IMR-90 (cell line): ENCODE results near the gene BLVRB. TPM values are rescaled to one million over a fixed set of nuclear protein-coding genes. Genes with fewer than 3 reads are reported as not detected.

Source experiments
- ATAC-seq: fragments of 200-7000 bp; cut with Tn5 transposase; 2 replicates; pipeline ENCODE4 v1.9.1; 2020; ENCODE audit warnings: low read depth, mild to moderate bottlenecking, moderate library complexity
- BruUV-seq: library from RNA; stranded (reverse); fragments of 400-500 nt; replicated peaks from 2 replicates; lab custom pipeline; 2021; lab: Mats Ljungman, UMichigan
- CTCF ChIA-PET: fragments of 300-600 bp; formaldehyde crosslinking; extraction: SDS; loops from one replicate; lab custom pipeline; 2021; ENCODE audit warnings: antibody characterized with exemption; lab: Yijun Ruan, JAX
- POLR2A ChIA-PET: fragments of 300-600 bp; sonication (Branson Sonifier 250); formaldehyde crosslinking; loops from one replicate; lab custom pipeline; 2022; ENCODE audit warnings: antibody characterized with exemption; ENCODE audit not compliant: unreplicated experiment; lab: Charles Lee
- DNase-seq: peaks from one replicate; pipeline ENCODE4 v3.0.0; 2013
- H2AFZ ChIP-seq: replicated peaks from 2 replicates; pipeline ENCODE3; 2013; ENCODE audit warnings: low read length, mild to moderate bottlenecking; ENCODE audit not compliant: poor library complexity
- H2AK5ac ChIP-seq: 2 replicates; pipeline ENCODE4 v1.6.1; 2013; ENCODE audit warnings: low read depth, low read length, inconsistent platforms
- H2AK9ac ChIP-seq: replicated peaks from 2 replicates; pipeline ENCODE3; 2013; ENCODE audit warnings: mild to moderate bottlenecking, low read depth, low read length, moderate library complexity; ENCODE audit not compliant: poor library complexity
- H2BK120ac ChIP-seq: 2 replicates; pipeline ENCODE4 v1.6.1; 2013; ENCODE audit warnings: low read depth, low read length, inconsistent platforms
- H2BK15ac ChIP-seq: 3 replicates; pipeline ENCODE4 v1.6.1; 2013; ENCODE audit warnings: low read depth, low read length, inconsistent platforms
- H2BK20ac ChIP-seq: 2 replicates; pipeline ENCODE4 v1.6.1; 2013; ENCODE audit warnings: low read depth, mild to moderate bottlenecking, inconsistent platforms, low read length, moderate library complexity
- H2BK5ac ChIP-seq: 2 replicates; pipeline ENCODE4 v1.6.1; 2013; ENCODE audit warnings: mild to moderate bottlenecking, low read depth, low read length, inconsistent platforms; ENCODE audit not compliant: poor library complexity, severe bottlenecking
- H3K14ac ChIP-seq: replicated peaks from 2 replicates; pipeline ENCODE4 v1.6.1; 2013; ENCODE audit warnings: low read depth, low read length, inconsistent platforms
- H3K18ac ChIP-seq: 2 replicates; pipeline ENCODE4 v1.6.1; 2013; ENCODE audit warnings: low read depth, low read length, control low read depth
- H3K23ac ChIP-seq: 2 replicates; pipeline ENCODE4 v1.6.1; 2013; ENCODE audit warnings: low read depth, low read length, inconsistent platforms
- H3K27ac ChIP-seq: 2 replicates; pipeline ENCODE4 v1.5.1; 2013; ENCODE audit warnings: mild to moderate bottlenecking, control low read depth, low read length; ENCODE audit not compliant: insufficient read depth
- H3K27me3 ChIP-seq: 2 replicates; pipeline ENCODE4 v1.6.1; 2013; ENCODE audit warnings: low read length; ENCODE audit not compliant: control insufficient read depth, insufficient read depth
- H3K36me3 ChIP-seq: 2 replicates; pipeline ENCODE4 v1.6.1; 2013; ENCODE audit warnings: low read length, mixed read lengths; ENCODE audit not compliant: control insufficient read depth, insufficient read depth
- H3K4ac ChIP-seq: 2 replicates; pipeline ENCODE4 v1.6.1; 2013; ENCODE audit warnings: low read depth, low read length, inconsistent platforms
- H3K4me1 ChIP-seq: 2 replicates; pipeline ENCODE4 v1.6.1; 2013; ENCODE audit warnings: low read length, mixed read lengths; ENCODE audit not compliant: control insufficient read depth, insufficient read depth
- H3K4me2 ChIP-seq: 2 replicates; pipeline ENCODE4 v1.6.1; 2013; ENCODE audit warnings: low read depth, mild to moderate bottlenecking, control low read depth, low read length, moderate library complexity
- H3K4me3 ChIP-seq: 2 replicates; pipeline ENCODE4 v1.5.1; 2013; ENCODE audit warnings: low read depth, mild to moderate bottlenecking, control low read depth, low read length, moderate library complexity; ENCODE audit not compliant: insufficient read depth
- H3K56ac ChIP-seq: 2 replicates; pipeline ENCODE4 v1.6.1; 2013; ENCODE audit warnings: low read length, inconsistent platforms; ENCODE audit not compliant: insufficient read depth; ENCODE audit errors: extremely low read depth
- H3K79me1 ChIP-seq, 2 experiments: 2 replicates each; pipeline ENCODE4 v1.6.1; 2013; ENCODE audit warnings: low read length in 2 of 2, inconsistent platforms in 1 of 2, low read depth in 1 of 2
- H3K9ac ChIP-seq: 2 replicates; pipeline ENCODE4 v1.6.1; 2013; ENCODE audit warnings: low read depth, low read length, control low read depth
- H3K9me1 ChIP-seq: 2 replicates; pipeline ENCODE4 v1.6.1; 2013; ENCODE audit warnings: low read length, inconsistent platforms; ENCODE audit not compliant: insufficient read depth
- H3K9me3 ChIP-seq: 2 replicates; pipeline ENCODE4 v1.6.1; 2013; ENCODE audit warnings: low read length; ENCODE audit not compliant: control insufficient read depth, insufficient read depth
- H4K20me1 ChIP-seq: 2 replicates; pipeline ENCODE4 v1.6.1; 2013; ENCODE audit warnings: low read length, inconsistent platforms; ENCODE audit not compliant: insufficient read depth
- H4K5ac ChIP-seq: 2 replicates; pipeline ENCODE4 v1.6.1; 2013; ENCODE audit warnings: mild to moderate bottlenecking, low read depth, low read length, control low read depth
- H4K8ac ChIP-seq, 2 experiments: 2 replicates each; pipeline ENCODE4 v1.6.1; 2013; ENCODE audit warnings: low read depth in 2 of 2, low read length in 2 of 2, control low read depth in 1 of 2, inconsistent platforms in 1 of 2
- H4K91ac ChIP-seq: 2 replicates; pipeline ENCODE4 v1.6.1; 2013; ENCODE audit warnings: low read depth, low read length, inconsistent platforms; ENCODE audit not compliant: insufficient read depth
- CEBPB ChIP-seq: IDR thresholded peaks from 2 replicates; pipeline ENCODE4 v1.6.1; 2012; ENCODE audit warnings: low read depth, low read length, improper control_type of control experiment
- FOS ChIP-seq: fragments of 150-350 bp; IDR thresholded peaks from 2 replicates; pipeline ENCODE4 v1.6.1; 2016; ENCODE audit warnings: low read depth, low read length
- MXI1 ChIP-seq: IDR thresholded peaks from 2 replicates; pipeline ENCODE4 v1.6.1; 2012; ENCODE audit warnings: low read depth, mild to moderate bottlenecking, low read length, moderate library complexity, borderline replicate concordance
- POLR2A ChIP-seq: IDR thresholded peaks from 2 replicates; pipeline ENCODE4 v1.6.1; 2012; ENCODE audit warnings: mild to moderate bottlenecking, low read depth, low read length
- RCOR1 ChIP-seq: IDR thresholded peaks from 2 replicates; pipeline ENCODE4 v1.6.1; 2012; ENCODE audit warnings: mild to moderate bottlenecking, low read length, improper control_type of control experiment; ENCODE audit not compliant: insufficient replicate concordance
- WGBS, 2 experiments: methylation state at CpG; one replicate each; pipeline versions ENCODE4 v1.1.5 to v1.1.7; 2013; ENCODE audit warnings: missing lambda C conversion rate in 2 of 2; ENCODE audit not compliant: insufficient read length in 1 of 2; ENCODE audit errors: extremely low coverage in 2 of 2; 5-methylcytosine and 5-hydroxymethylcytosine counted together
- dilution Hi-C: fragments of 300-500 bp; cut with HindIII; formaldehyde crosslinking; loops from one replicate; pipeline ENCODE4 v1.14.3; 2018; ENCODE audit warnings: low sequenced_read_pairs; ENCODE audit not compliant: unreplicated experiment
- in situ Hi-C: fragments of 300-500 bp; cut with MboI; formaldehyde crosslinking; loops from 3 replicates; pipeline ENCODE4 v1.14.3; 2019; ENCODE audit warnings: low sequenced_read_pairs, inconsistent platforms, mixed read lengths
- intact Hi-C: fragments of 100-400 bp; cut with micrococcal nuclease; formaldehyde crosslinking; loops from 2 replicates; pipeline ENCODE4 v1.10.0; 2022
- polyA plus RNA-seq, 3 experiments: library from polyadenylated mRNA; depleted of rRNA; stranded (reverse); fragments of >200 nt; gene quantifications; 2 replicates each; pipeline ENCODE4 v1.2.3, GENCODE V29; 2012; ENCODE audit warnings: low replicate concordance in 1 of 3
- total RNA-seq: library from RNA; depleted of rRNA; stranded (reverse); fragments of >200 nt; gene quantifications from 2 replicates; pipeline ENCODE4 v1.2.3, GENCODE V29; 2012

BLVRB gene
- total and polyA plus RNA-seq, 2 of the 4 experiments (the other 2 are of a cell fraction) = 65.2 to 102 TPM

DNA sequence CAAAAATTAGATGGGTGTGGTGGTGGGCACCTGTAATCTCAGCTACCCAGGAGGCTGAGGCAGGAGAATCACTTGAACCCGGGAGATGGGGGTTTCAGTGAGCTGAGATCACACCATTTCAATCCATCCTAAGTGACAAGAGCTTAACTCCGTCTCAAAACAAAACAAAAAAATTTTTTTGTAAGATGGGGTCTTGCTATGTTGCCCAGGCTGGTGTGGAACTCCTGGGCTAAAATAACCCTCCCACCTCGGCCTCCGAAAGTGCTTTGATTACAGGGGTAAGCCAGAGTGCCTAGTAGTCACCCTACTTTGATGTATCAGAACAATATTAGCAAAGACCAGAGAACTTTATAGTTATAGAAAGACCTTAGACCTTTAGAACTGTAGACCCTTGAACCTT is 9.2 kb upstream of the BLVRB start:
- dilution Hi-C loops = no loop called here
- H3K14ac ChIP-seq = no peak overlapping the region
- in situ Hi-C loops = no loop called here
- intact Hi-C loops = loop anchor here (2.0 kb wide), 1 partner anchor 24 kb away; no protein-coding TSS in a partner anchor
- BruUV-seq = no TSS peak
- H3K79me1 ChIP-seq = no peaks in the 10 kb centered on the region
- no peak overlapping the region for H3K4me3 ChIP-seq
- no peak overlapping the region for H3K27ac ChIP-seq
- no peak overlapping the region for H2BK15ac ChIP-seq
- no peak overlapping the region for H2AK9ac ChIP-seq
- no peak overlapping the region for H2BK20ac ChIP-seq
- no peak overlapping the region for H3K4me2 ChIP-seq
- H2BK5ac ChIP-seq = no peak overlapping the region
- no peak overlapping the region for H4K5ac ChIP-seq
- ChIA-PET CTCF (no interaction called here), POLR2A (no interaction called here)
- peaks cover 3% of the 10 kb centered on the region; the same call in 1 of the 2 replicates for H3K27me3 ChIP-seq
- DNase-seq (no peak), ATAC-seq (no peak)
- no peak overlapping the region for H3K4ac ChIP-seq
- no peaks in the 10 kb centered on the region for H3K36me3 ChIP-seq
- no peaks in the 10 kb centered on the region for H3K9me1 ChIP-seq
- TF ChIP-seq MXI1 (no peak), POLR2A (no peak), FOS (no peak), CEBPB (no peak), RCOR1 (no peak)
- no peaks in the 10 kb centered on the region for H3K4me1 ChIP-seq
- no peak overlapping the region for H3K18ac ChIP-seq
- H3K56ac ChIP-seq = no peak overlapping the region
- H3K9ac ChIP-seq = no peak overlapping the region
- no peaks in the 10 kb centered on the region for H4K20me1 ChIP-seq
- H3K23ac ChIP-seq = no peak overlapping the region
- no peak overlapping the region for H4K8ac ChIP-seq
- no peak overlapping the region for H2BK120ac ChIP-seq
- WGBS, 2 experiments = no CpG with 5 or more reads among the region's 4 CpGs
- no peak overlapping the region for H2AFZ ChIP-seq
- H4K91ac ChIP-seq = no peak overlapping the region
- H3K9me3 ChIP-seq = no peaks in the 10 kb centered on the region
- no peak overlapping the region for H2AK5ac ChIP-seq
